Loucy (cell line): Measurements from ENCODE around the gene CST9.

Experiments
- CTCF ChIP-seq: fragments of 200-600 bp; sonication (generic); conservative IDR thresholded peaks from 2 replicates; pipeline ENCODE4 v1.5.1; 2014; ENCODE audit warnings: mild to moderate bottlenecking, antibody characterized with exemption, low read length
- EZH2phosphoT487 ChIP-seq: fragments of 200-600 bp; IDR thresholded peaks from 2 replicates; pipeline ENCODE4 v1.6.1; 2018; ENCODE audit warnings: antibody characterized with exemption, mild to moderate bottlenecking, moderate library complexity, borderline replicate concordance

GRCh38 chr20:23595941-23596340 lies 9.8 kb downstream of the CST9 start:
- no peak for TF ChIP-seq CTCF
- TF ChIP-seq EZH2phosphoT487, result no peak
